ENCODE data around the gene GIMD1. TPM values are rescaled to one million over a fixed set of nuclear protein-coding genes. Genes with fewer than 3 reads are reported as not detected.
"Not testable (repeated sequence)": the region's sequence is repeated elsewhere in the genome, so short reads cannot be mapped to it uniquely, and the experiment has no call there.

The GIMD1 gene
- total RNA-seq, 2 donors from 2014 or later = not detected

DNA sequence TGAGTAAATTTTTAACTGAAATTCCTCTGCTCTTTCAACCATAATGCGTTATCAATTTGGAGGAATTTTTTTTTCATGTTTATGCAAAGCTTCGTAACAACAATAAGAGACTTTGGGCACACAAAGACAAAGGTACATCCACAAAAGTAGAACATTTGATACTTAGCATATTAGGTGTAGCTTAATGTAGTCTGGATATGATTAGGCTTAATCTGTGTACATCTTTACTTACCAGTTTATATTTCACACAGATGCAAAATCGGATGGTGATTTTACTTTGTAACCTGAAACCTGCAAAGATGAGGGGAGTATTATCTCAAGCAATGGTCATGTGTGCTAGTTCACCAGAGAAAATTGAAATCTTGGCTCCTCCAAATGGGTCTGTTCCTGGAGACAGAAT, 32.0 kb downstream of the GIMD1 start:
- Mint-ChIP-seq H3K36me3 (ENCODE audit: low read depth) (peaks cover 100% of the 10 kb centered on the region), H3K9me3 (peaks cover 8% of the 10 kb centered on the region), H3K4me1 (peaks cover 21% of the 10 kb centered on the region), H3K4me3 (no peak overlapping the region), H3K27ac (no peak overlapping the region), H3K27me3 (no peaks in the 10 kb centered on the region)
- ATAC-seq (replicated peaks) = no peak

DNA sequence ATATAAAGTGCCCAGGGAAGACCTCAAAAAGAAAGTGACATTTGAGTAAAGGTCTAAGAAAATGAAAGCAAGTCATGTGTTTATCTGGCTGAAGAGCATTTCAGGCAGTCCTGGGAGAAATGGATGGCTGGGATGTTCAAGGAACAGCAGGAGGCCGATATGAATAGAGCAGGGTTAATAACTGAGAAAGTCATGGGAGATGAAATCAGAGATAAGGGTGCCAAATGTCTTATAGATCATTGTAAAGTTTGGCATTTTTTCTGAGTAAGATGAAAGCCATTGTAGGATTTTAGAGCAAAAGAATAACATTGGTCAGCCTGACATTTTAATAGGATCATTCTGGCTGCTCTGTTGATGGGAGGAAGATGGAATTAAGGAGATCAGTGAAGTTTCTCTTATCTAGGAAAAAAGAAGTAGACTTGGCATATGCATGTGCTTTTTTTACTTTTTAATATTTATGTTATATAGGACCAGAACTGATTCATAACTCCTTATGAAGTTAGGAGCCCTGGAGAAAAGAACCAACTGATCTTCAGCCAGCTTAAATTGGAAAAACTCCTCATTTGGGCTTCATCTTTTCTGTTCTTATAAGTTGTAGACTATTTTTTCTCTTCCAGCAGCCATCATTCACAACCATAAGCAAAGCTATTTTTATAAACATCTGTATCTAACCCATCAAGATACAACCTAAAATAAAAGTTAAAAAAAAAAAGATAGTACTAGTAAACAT, 33.7 kb downstream of the GIMD1 start:
- Mint-ChIP-seq H3K4me1 (peaks cover 14% of the 10 kb centered on the region), H3K4me3 (no peak overlapping the region), H3K9me3 (peaks cover 8% of the 10 kb centered on the region), H3K36me3 (ENCODE audit: low read depth) (peaks cover 100% of the 10 kb centered on the region), H3K27me3 (no peaks in the 10 kb centered on the region), H3K27ac (no peak overlapping the region)
- ATAC-seq (replicated peaks) = no peak

DNA sequence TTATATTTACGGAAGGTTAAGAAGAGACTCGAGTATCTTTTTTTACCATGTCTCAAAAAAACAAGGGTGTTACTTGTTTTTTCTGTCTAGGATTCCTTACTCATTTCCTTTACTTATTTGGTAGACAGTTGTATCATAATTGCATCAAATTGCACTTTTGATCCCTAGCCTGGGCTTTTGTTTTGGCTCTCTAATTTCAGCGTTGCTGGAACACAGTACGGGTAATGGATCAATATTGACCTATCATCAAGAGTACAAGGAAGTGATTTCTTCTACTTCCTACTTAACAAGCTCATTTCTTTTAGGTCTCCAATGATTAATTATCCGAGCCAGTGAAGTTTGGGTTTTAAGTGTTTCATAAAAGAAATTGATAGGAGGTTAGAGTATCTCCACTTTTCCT, 35.4 kb downstream of the GIMD1 start:
- Mint-ChIP-seq H3K9me3 (peaks cover 4% of the 10 kb centered on the region), H3K4me1 (peaks cover 7% of the 10 kb centered on the region), H3K27ac (no peak overlapping the region), H3K27me3 (no peaks in the 10 kb centered on the region), H3K4me3 (no peak overlapping the region), H3K36me3 (ENCODE audit: low read depth) (peaks cover 99% of the 10 kb centered on the region)
- ATAC-seq (replicated peaks) = no peak

DNA sequence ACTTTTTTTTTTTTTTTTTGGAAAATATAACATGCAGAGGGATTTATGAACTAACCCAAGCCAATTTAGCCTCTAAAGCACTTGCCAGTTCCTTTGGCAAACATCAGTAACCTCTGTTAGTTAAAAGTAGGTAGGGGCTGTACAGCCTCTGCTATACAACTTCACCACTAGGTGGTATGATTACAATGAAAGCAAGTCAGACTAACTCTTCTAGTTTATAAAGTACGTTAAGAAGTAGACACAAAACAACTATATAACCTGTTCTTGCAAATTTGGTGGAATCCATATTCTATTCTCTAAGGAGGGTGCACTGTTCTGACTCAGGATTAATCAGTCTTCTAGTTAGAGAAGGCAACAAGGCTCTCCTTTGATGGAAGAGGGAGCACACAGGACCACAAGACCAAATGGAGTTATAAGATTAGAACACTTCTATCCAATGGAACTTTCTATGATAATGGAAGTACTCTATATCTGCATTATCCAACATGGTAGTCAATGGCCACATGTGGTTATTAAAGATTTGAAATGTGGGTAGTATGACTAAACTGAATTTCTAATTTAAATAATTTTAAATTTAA, 39.4 kb downstream of the GIMD1 start:
- peaks cover 92% of the 10 kb centered on the region for H3K36me3 Mint-ChIP-seq (ENCODE audit: low read depth)
- no peak overlapping the region for H3K27ac Mint-ChIP-seq

DNA sequence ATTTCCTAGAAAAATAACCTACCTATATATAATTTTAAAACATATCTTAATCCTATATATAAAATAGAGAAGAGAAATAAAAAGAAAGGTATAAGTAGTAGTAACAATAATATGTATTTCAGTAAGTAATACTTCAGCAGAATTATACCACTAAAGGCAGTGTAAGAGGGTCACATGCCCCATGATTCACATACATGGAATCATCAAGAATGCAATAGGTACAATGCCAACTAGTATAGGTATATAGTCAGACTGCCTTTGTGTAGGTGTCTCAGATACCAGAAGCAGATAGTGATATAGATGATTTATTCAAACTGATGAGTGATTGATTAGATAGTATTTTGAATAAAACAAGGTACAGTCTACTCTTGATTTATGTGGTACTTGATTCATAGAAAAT, 42.8 kb downstream of the GIMD1 start:
- H3K4me3 Mint-ChIP-seq = no peak overlapping the region
- no peak overlapping the region for H3K27ac Mint-ChIP-seq
- peaks cover 77% of the 10 kb centered on the region for H3K36me3 Mint-ChIP-seq (ENCODE audit: low read depth)
- peaks cover 5% of the 10 kb centered on the region for H3K4me1 Mint-ChIP-seq
- no peaks in the 10 kb centered on the region for H3K27me3 Mint-ChIP-seq
- H3K9me3 Mint-ChIP-seq = no peaks in the 10 kb centered on the region
- no peak for ATAC-seq (replicated peaks)

More for the DNA sequence above, 39.4 kb downstream of the GIMD1 start:
- peak; percentile 40 for ATAC-seq (replicated peaks)
- Mint-ChIP-seq H3K9me3 (no peaks in the 10 kb centered on the region), H3K27me3 (no peaks in the 10 kb centered on the region), H3K4me3 (no peak overlapping the region), H3K4me1 (peaks cover 7% of the 10 kb centered on the region)

DNA sequence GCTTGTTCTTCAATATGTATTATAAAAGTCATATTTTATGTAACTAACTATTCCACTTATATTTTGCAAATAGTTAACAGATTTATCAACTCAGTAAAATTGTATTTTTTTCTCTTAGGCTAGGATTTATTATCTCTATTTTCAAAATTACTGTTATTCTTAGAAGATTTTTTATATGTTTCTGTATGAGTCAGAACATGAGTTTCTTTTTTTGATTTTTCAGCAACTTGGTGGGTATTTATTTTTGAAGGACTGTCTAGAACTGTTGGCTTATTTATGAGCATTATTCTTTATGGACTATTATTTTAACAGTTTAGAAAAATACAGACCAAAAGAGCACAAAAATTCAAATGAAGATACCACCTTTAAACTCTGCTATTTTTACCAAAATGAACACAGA, 45.5 kb downstream of the GIMD1 start:
- H3K36me3 Mint-ChIP-seq (ENCODE audit: low read depth) = peaks cover 70% of the 10 kb centered on the region
- H3K9me3 Mint-ChIP-seq = no peaks in the 10 kb centered on the region
- no peak for ATAC-seq (replicated peaks)
- peak overlapping the region; percentile 22 for H3K4me3 Mint-ChIP-seq
- H3K4me1 Mint-ChIP-seq = peaks cover 15% of the 10 kb centered on the region
- no peaks in the 10 kb centered on the region for H3K27me3 Mint-ChIP-seq
- no peak overlapping the region for H3K27ac Mint-ChIP-seq

DNA sequence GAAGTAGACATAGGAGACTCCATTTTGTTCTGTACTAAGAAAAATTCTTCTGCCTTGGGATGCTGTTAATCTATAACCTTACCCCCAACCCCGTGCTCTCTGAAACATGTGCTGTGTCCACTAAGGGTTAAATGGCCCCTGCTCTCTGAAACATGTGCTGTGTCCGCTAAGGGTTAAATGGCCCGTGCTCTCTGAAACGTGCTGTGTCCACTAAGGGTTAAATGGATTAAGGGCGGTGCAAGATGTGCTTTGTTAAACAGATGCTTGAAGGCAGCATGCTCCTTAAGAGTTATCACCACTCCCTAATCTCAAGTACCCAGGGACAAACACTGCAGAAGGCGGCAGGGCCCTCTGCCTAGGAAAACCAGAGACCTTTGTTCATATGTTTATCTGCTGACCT, 46.8 kb downstream of the GIMD1 start:
- not testable (repeated sequence) for H3K4me3 Mint-ChIP-seq; ATAC-seq (replicated peaks); H3K27me3 Mint-ChIP-seq; H3K9me3 Mint-ChIP-seq
- Mint-ChIP-seq H3K36me3 (ENCODE audit: low read depth) (peaks cover 57% of the 10 kb centered on the region), H3K4me1 (peaks cover 15% of the 10 kb centered on the region), H3K27ac (peak overlapping the region; percentile 46)

DNA sequence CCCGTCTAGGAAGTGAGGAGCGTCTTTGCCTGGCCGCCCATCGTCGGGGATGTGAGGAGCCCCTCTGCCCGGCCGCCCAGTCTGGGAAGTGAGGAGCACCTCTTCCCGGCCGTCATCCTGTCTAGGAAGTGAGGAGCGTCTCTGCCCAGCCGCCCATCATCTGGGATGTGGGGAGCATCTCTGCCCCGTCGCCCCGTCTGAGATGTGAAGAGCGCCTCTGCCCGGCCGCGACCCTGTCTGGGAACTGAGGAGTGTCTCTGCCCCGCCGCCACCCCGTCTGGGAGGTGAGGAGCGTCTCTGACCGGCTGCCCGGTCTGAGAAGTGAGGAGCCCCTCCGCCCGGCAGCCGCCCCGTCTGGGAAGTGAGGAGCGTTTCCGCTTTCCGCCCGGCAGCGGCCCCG, 47.4 kb downstream of the GIMD1 start:
- not testable (repeated sequence) for H3K9me3 Mint-ChIP-seq; H3K27me3 Mint-ChIP-seq; H3K4me3 Mint-ChIP-seq; ATAC-seq (replicated peaks); H3K27ac Mint-ChIP-seq
- Mint-ChIP-seq H3K4me1 (peaks cover 15% of the 10 kb centered on the region), H3K36me3 (ENCODE audit: low read depth) (peaks cover 50% of the 10 kb centered on the region)

DNA sequence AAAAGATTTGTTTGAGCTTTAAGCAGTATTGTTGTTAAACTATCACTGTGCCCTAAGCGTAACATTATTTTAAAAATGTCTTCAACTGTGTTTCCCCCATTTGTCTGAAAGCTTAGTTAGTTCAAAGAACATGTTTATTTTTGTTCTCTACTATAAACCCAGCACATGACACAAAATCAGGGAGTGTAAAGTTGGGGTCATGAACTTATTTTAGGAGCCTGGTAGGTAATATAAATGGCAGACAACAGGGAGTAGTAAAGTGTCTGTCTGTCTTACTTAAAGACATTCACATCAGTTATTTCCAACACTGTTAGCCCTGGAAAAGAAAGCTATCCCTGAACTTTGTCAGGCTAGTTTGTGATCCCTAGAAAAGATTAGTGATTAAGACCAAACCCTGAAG, 48.3 kb downstream of the GIMD1 start:
- Mint-ChIP-seq H3K27me3 (no peaks in the 10 kb centered on the region), H3K4me1 (peaks cover 15% of the 10 kb centered on the region), H3K36me3 (ENCODE audit: low read depth) (peaks cover 43% of the 10 kb centered on the region), H3K4me3 (no peak overlapping the region), H3K27ac (no peak overlapping the region), H3K9me3 (no peaks in the 10 kb centered on the region)
- ATAC-seq (replicated peaks) = no peak

DNA sequence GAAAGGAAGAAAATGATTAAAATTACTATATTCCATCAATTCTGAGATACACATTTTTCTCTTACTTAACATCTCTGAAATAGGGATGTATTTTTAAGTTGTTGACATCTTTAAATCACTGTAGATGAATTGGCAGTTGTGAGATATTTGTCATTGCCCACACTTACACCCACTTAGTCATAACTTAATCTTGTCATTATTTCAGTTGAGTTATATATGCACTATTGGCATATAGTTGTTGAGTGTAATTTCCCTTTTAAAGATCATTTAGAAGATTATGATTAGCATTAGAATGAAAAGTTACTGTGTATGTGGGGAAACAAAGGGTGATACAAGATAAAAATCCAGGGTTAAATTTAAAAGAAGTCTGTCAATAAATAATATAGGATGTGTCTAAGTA, 50.1 kb downstream of the GIMD1 start:
- H3K4me3 Mint-ChIP-seq = no peak overlapping the region
- no peaks in the 10 kb centered on the region for H3K9me3 Mint-ChIP-seq
- peaks cover 21% of the 10 kb centered on the region for H3K4me1 Mint-ChIP-seq
- peaks cover 37% of the 10 kb centered on the region for H3K36me3 Mint-ChIP-seq (ENCODE audit: low read depth)
- ATAC-seq (replicated peaks) = peak; percentile 21
- no peak overlapping the region for H3K27ac Mint-ChIP-seq
- H3K27me3 Mint-ChIP-seq = no peaks in the 10 kb centered on the region

DNA sequence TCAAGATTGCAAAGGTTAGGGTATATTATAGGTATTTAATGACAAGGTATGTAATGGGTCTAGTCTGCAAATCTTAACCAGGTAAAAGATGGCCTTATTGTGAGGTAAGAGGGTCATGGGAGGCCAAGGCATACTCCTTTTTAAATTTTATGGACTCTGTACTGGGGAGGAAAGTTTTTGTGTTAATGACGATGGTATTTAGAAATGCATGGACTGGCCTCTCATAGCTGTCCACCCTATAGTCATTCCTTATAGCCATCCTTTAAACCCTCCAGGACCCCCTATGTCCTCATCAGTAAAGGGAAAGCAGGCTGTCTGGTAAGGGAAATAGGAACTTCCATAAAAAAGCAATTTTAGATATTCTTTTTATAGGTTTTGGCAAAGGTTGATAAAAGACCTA, 50.8 kb downstream of the GIMD1 start:
- Mint-ChIP-seq H3K4me1 (peaks cover 28% of the 10 kb centered on the region), H3K27ac (no peak overlapping the region), H3K9me3 (no peaks in the 10 kb centered on the region), H3K36me3 (ENCODE audit: low read depth) (peaks cover 30% of the 10 kb centered on the region), H3K27me3 (no peaks in the 10 kb centered on the region), H3K4me3 (no peak overlapping the region)
- ATAC-seq (replicated peaks) = no peak

DNA sequence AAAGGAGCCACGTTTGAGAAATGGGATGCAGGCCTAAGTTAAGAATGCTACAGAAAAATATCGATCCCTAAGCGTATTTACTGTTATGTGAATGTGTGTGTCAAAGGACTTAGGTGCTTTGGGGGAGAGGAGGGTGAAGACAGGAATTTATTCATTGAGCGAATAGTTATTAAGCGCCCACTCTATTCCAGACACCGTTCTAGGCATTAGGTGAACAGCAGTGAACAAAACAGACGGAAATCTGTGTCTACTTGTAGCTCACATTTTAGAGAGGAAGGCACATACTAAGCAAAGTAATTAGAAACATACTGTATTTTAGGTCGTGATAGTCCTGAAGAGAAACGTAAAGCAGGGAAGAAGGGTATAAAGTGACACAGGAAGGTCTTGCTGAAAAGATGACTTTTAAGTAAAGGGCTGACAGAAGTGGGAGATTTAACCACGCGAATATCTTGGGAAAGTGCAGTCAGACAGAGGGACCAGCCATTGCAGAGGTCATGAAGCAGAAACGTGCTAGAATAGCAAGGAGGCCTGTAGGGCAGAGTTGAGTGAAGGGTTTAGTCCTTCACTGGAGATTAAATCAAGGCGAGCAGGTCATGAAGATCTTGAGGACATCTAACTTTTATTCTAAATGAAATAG, 51.7 kb downstream of the GIMD1 start:
- ATAC-seq (replicated peaks) = no peak
- Mint-ChIP-seq H3K9me3 (no peaks in the 10 kb centered on the region), H3K4me1 (peaks cover 25% of the 10 kb centered on the region), H3K27ac (no peak overlapping the region), H3K4me3 (no peak overlapping the region), H3K36me3 (ENCODE audit: low read depth) (peaks cover 33% of the 10 kb centered on the region), H3K27me3 (no peaks in the 10 kb centered on the region)

DNA sequence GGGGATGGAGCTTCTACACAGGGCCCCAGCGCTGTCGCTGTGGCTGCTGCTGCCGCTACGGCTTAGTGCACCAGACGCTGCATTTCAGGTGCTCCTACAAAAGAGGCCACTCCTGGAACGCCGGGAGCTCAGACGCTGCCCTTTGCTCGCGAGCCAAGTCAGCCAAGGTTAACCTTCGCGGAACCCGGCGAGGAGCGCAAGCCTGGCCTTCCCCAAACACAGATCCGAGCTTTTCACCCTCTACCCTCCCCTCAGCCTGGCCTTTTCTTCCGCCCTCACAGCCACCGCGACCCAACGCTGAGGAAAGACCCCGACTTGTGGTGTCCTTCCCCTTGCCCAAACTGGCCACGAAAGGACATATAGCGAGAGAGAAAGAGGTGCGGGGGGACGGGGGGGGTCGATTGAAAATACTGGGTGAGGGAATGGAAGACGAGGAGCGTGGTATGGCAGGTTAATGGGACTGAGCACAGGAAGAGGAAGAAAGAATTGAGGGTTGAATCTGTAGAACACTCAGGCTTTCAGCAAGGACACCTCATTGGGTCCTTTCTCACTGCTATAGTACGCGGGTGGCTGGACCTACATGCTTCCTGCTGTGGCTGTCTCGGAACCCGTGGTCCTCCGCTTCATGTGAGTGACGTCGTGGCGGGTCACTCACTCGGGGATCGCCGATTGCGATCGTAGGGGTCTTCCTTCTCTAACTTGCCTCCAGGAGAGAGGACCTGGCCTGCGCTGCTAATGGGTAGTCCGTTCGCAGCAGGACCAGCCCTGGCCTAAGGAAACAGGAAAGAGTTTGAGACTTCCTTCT, 52.4 kb downstream of the GIMD1 start, which contains the start of the genes AIMP1 and TBCK:
AIMP1 (plus strand) TSS at position 583 of the 805 bp plus-strand sequence. CDS start 8,460 bp downstream, outside the sequence.
TBCK (minus strand) TSS at position 242 of the 805 bp plus-strand sequence. CDS start 7,249 bp downstream, outside the sequence.
- Mint-ChIP-seq H3K27ac (no peak within 1 kb of the TSS), H3K9me3 (no peaks in the 10 kb centered on the region), H3K4me3 (no peak within 1 kb of the TSS), H3K27me3 (no peaks in the 10 kb centered on the region), H3K4me1 (peaks cover 23% of the 10 kb centered on the region), H3K36me3 (ENCODE audit: low read depth) (peaks cover 29% of the 10 kb centered on the region)
- peak; percentile 76 for ATAC-seq (replicated peaks)

DNA sequence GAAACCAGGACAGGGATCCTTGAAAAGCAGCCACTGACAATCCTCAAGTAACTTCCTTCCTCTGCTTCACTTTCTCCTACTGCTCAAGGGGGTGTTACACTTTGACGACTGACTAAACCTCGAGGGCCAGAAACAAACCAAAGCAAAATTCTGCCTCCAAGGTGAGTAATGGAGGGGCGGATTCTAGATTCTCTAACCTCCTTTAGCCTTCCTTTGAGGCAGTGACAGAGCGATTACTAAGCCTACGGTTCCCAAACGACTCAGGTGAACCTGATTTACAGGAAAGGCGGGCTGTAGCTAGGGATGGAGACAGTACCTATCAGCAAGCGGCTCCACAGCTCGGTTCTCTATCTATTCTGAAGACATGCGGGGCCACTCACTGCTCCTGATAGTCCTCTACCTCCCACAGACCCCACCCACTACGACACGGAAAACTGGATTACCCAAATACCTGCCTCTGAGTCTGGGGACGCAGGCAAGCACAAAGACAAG, 53.1 kb downstream of the GIMD1 start:
- ATAC-seq (replicated peaks) = peak; percentile 80
- no peak overlapping the region for H3K4me3 Mint-ChIP-seq
- no peak overlapping the region for H3K27ac Mint-ChIP-seq
- peaks cover 24% of the 10 kb centered on the region for H3K4me1 Mint-ChIP-seq
- no peaks in the 10 kb centered on the region for H3K9me3 Mint-ChIP-seq
- H3K36me3 Mint-ChIP-seq (ENCODE audit: low read depth) = peaks cover 22% of the 10 kb centered on the region
- no peaks in the 10 kb centered on the region for H3K27me3 Mint-ChIP-seq
